Activated T-cell treated with anti-CD3 and anti-CD28 coated beads, Interleukin-2, amount 50 U/mL, for 4 hours (primary cell): ENCODE data around the gene OTUD7B. TPM values are rescaled to one million over a fixed set of nuclear protein-coding genes. Genes with fewer than 3 reads are reported as not detected.

ENCODE experiments used
- ATAC-seq, 2 donors: fragments of 200-7000 bp; cut with Tn5 transposase; one replicate each; pipeline ENCODE4 v1.10.0; 2021
- DNase-seq: peaks from one replicate; pipeline ENCODE4 v3.0.0-alpha.2; 2020
- H3K27me3 Mint-ChIP-seq: one replicate; pipeline ENCODE4 v1.8.0; 2021; ENCODE audit warnings: low read depth, mixed read lengths
- H3K36me3 Mint-ChIP-seq: one replicate; pipeline ENCODE4 v1.8.0; 2022; ENCODE audit warnings: mixed read lengths; ENCODE audit not compliant: insufficient read depth
- H3K4me1 Mint-ChIP-seq: one replicate; pipeline ENCODE4 v1.8.0; 2021; ENCODE audit warnings: low read depth, mixed read lengths
- H3K4me3 Mint-ChIP-seq: one replicate; pipeline ENCODE4 v1.8.0; 2021; ENCODE audit warnings: mild to moderate bottlenecking, moderate library complexity, mixed read lengths
- H3K9me3 Mint-ChIP-seq: one replicate; pipeline ENCODE4 v1.8.0; 2021; ENCODE audit warnings: mixed read lengths
- total RNA-seq, 3 donors: library from RNA; stranded (reverse); gene quantifications; one replicate each; pipeline ENCODE4 v1.2.1, GENCODE V29; 2021

OTUD7B gene
- total RNA-seq, 3 donors from 2014 or later, result 40.5 to 48.2 (median 43.2) TPM

- peaks cover 7% of the 10 kb centered on the region for H3K36me3 Mint-ChIP-seq
Observed at GRCh38 chr1:149903836-149904491, 106.6 kb downstream of the OTUD7B start.

GRCh38 chr1:149899460-149900284 lies 110.9 kb downstream of the OTUD7B start, which contains the start of gene BOLA1:
BOLA1 (plus strand) TSS chr1:149899568; CDS start chr1:149900060, 492 bp downstream.
- Mint-ChIP-seq H3K27me3 (no peaks in the 10 kb centered on the region), H3K4me1 (peaks cover 19% of the 10 kb centered on the region), H3K4me3 (peak within 1 kb of the TSS; percentile 87), H3K36me3 (peaks cover 2% of the 10 kb centered on the region), H3K9me3 (no peaks in the 10 kb centered on the region)
- DNase-seq, result peak; percentile 72
- peak; percentile 99 to 100 for ATAC-seq

More at GRCh38 chr1:149903836-149904491, 106.6 kb downstream of the OTUD7B start:
- H3K4me1 Mint-ChIP-seq, result peaks cover 19% of the 10 kb centered on the region
- no peaks in the 10 kb centered on the region for H3K27me3 Mint-ChIP-seq
- ATAC-seq, result no peak
- no peak overlapping the region for H3K4me3 Mint-ChIP-seq
- H3K9me3 Mint-ChIP-seq, result no peaks in the 10 kb centered on the region
- no peak for DNase-seq

GRCh38 chr1:149896575-149896974 lies 114.0 kb downstream of the OTUD7B start:
- Mint-ChIP-seq H3K9me3 (no peaks in the 10 kb centered on the region), H3K27me3 (no peaks in the 10 kb centered on the region), H3K36me3 (no peaks in the 10 kb centered on the region), H3K4me3 (no peak overlapping the region), H3K4me1 (peaks cover 19% of the 10 kb centered on the region)
- DNase-seq, result no peak
- ATAC-seq, result no peak

DNA sequence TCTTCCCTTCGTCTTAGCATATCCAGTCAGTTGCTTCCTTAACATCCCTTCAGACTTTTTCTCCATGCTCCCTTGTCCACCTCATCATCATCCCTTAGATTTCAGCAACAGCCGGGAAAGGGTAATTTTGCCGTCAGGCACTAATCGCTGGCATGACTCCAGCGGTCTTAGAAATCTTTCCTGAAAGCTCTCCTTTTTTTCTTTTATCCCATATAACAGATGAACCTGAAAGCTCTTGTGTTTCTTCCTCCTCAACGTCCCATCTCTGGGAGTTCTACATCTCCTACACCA lies 121.6 kb downstream of the OTUD7B start:
- H3K27me3 Mint-ChIP-seq, result no peaks in the 10 kb centered on the region
- no peaks in the 10 kb centered on the region for H3K9me3 Mint-ChIP-seq
- H3K36me3 Mint-ChIP-seq, result no peaks in the 10 kb centered on the region
- H3K4me1 Mint-ChIP-seq, result peaks cover 3% of the 10 kb centered on the region
- no peak for DNase-seq
- no peak for ATAC-seq
- no peak overlapping the region for H3K4me3 Mint-ChIP-seq

- Mint-ChIP-seq H3K4me3 (no peak overlapping the region), H3K36me3 (no peaks in the 10 kb centered on the region), H3K9me3 (no peaks in the 10 kb centered on the region), H3K27me3 (no peaks in the 10 kb centered on the region), H3K4me1 (peaks cover 3% of the 10 kb centered on the region)
- DNase-seq (peak; percentile 53), ATAC-seq (peak; percentile 8 to 19)
Observed at GRCh38 chr1:149888247-149888998, 122.1 kb downstream of the OTUD7B start.

Other genes with a start within 250 kb of the OTUD7B start
- gene FCGR1A, start 228.0 kb downstream of the OTUD7B start, total RNA-seq, result not detected
- gene BOLA1, start 111.2 kb downstream of the OTUD7B start, total RNA-seq, result 10 to 100 TPM; 15.7 to 18.9 (median 17.9) TPM
- gene SV2A, start 92.9 kb downstream of the OTUD7B start, total RNA-seq, result 1 to 10 TPM; 4.8 to 5.4 (median 5.0) TPM
- 100 to 1,000 TPM; 129 to 135 (median 130) TPM for gene SF3B4, start 82.9 kb downstream of the OTUD7B start, total RNA-seq
- 1 to 10 TPM; 1.3 to 2.5 (median 2.0) TPM for gene MTMR11, start 73.8 kb downstream of the OTUD7B start, total RNA-seq
- 10 to 100 TPM; 17.8 to 19.9 (median 18.6) TPM for gene VPS45, start 57.0 kb upstream of the OTUD7B start, total RNA-seq
- 10 to 100 TPM; 16.6 to 20.9 (median 17.7) TPM for gene PLEKHO1, start 139.2 kb upstream of the OTUD7B start, total RNA-seq
- gene ANP32E, start 225.4 kb upstream of the OTUD7B start, total RNA-seq, result 100 to 1,000 TPM in 2 of 3 donors, 10 to 100 TPM in 1; 99.9 to 112 (median 101) TPM
- not detected for gene CA14, start 247.0 kb upstream of the OTUD7B start, total RNA-seq